ENCODE data around the gene KCNH5. TPM values are rescaled to one million over a fixed set of nuclear protein-coding genes. Genes with fewer than 3 reads are reported as not detected.

The KCNH5 gene
- polyA plus RNA-seq, 1 donor (not counting 4 experiments of a cell fraction or from before 2014, with no cell fraction given): 0.04 TPM

- FAIRE-seq: no peak
These were observed 348.8 kb downstream of the KCNH5 start for GRCh38 chr14:62696331-62696924.

GRCh38 chr14:62694075-62694474 lies 351.2 kb downstream of the KCNH5 start:
- H3K9ac ChIP-seq (ENCODE audit: control insufficient read depth, extremely low read depth, insufficient read depth, low read length): no peak overlapping the region
- no peak overlapping the region for H3K4me3 ChIP-seq (ENCODE audit: control insufficient read depth in 2 of 3, extremely low read depth in 1 of 3, insufficient read depth in 2 of 3, low read depth in 1 of 3, low read length in 3 of 3)
- H3K4me2 ChIP-seq (ENCODE audit: control insufficient read depth, extremely low read depth, insufficient read depth, low read depth, low read length): no peak overlapping the region
- FAIRE-seq: peak; percentile 83
- peak; percentile 61 for DNase-seq (ENCODE audit: low read depth, low spot score)
- H4K20me1 ChIP-seq (ENCODE audit: control insufficient read depth, extremely low read depth, insufficient read depth, low read length): no peaks in the 10 kb centered on the region
- no peaks in the 10 kb centered on the region for H3K27me3 ChIP-seq (ENCODE audit: control insufficient read depth, extremely low read depth, insufficient read depth, low read length)
- no peaks in the 10 kb centered on the region for H3K36me3 ChIP-seq (ENCODE audit: control insufficient read depth in 2 of 2, extremely low read depth in 1 of 2, insufficient read depth in 2 of 2, low read length in 2 of 2)
- no peaks in the 10 kb centered on the region for H3K79me2 ChIP-seq (ENCODE audit: control insufficient read depth, insufficient read depth, low read length)
- H3K9me3 ChIP-seq (ENCODE audit: control insufficient read depth, low read depth, low read length): no peaks in the 10 kb centered on the region
- no peaks in the 10 kb centered on the region for H3K9me1 ChIP-seq (ENCODE audit: control insufficient read depth, extremely low read depth, insufficient read depth, low read length)
- TF ChIP-seq CTCF (optimal IDR thresholded peaks at IDR 0.05 in 1 of 3, IDR thresholded peaks at IDR 0.05 in 1 of 3, conservative IDR thresholded peaks at IDR 0.05 in 1 of 3; ENCODE audit: extremely low read depth in 1 of 3, insufficient read depth in 2 of 3, low read length in 3 of 3): no peak
- no peak for TF ChIP-seq EZH2 (IDR thresholded peaks at IDR 0.05; ENCODE audit: low read length)
- H3K27ac ChIP-seq (ENCODE audit: control insufficient read depth, insufficient read depth, low read length): peak overlapping the region; percentile 57
- H3K4me1 ChIP-seq (ENCODE audit: control insufficient read depth, extremely low read depth, insufficient read depth, low read length): peaks cover 28% of the 10 kb centered on the region
- dilution Hi-C loops (cut with MboI; ENCODE audit: extremely low pct_ligation_motif_present, low sequenced_read_pairs): no loop called here
- H2AFZ ChIP-seq (ENCODE audit: control insufficient read depth, low read length): peak overlapping the region; percentile 75

More at GRCh38 chr14:62696331-62696924, 348.8 kb downstream of the KCNH5 start:
- no peak for TF ChIP-seq CTCF (optimal IDR thresholded peaks at IDR 0.05 in 1 of 3, IDR thresholded peaks at IDR 0.05 in 1 of 3, conservative IDR thresholded peaks at IDR 0.05 in 1 of 3; ENCODE audit: extremely low read depth in 1 of 3, insufficient read depth in 2 of 3, low read length in 3 of 3)
- TF ChIP-seq EZH2 (IDR thresholded peaks at IDR 0.05; ENCODE audit: low read length): no peak
- H3K9me3 ChIP-seq (ENCODE audit: control insufficient read depth, low read depth, low read length): no peaks in the 10 kb centered on the region
- H3K4me2 ChIP-seq (ENCODE audit: control insufficient read depth, extremely low read depth, insufficient read depth, low read depth, low read length): no peak overlapping the region
- H3K4me1 ChIP-seq (ENCODE audit: control insufficient read depth, extremely low read depth, insufficient read depth, low read length): peaks cover 22% of the 10 kb centered on the region
- no peak overlapping the region for H3K9ac ChIP-seq (ENCODE audit: control insufficient read depth, extremely low read depth, insufficient read depth, low read length)
- dilution Hi-C loops (cut with MboI; ENCODE audit: extremely low pct_ligation_motif_present, low sequenced_read_pairs): no loop called here
- H3K4me3 ChIP-seq (ENCODE audit: control insufficient read depth in 2 of 3, extremely low read depth in 1 of 3, insufficient read depth in 2 of 3, low read depth in 1 of 3, low read length in 3 of 3): no peak overlapping the region
- H3K9me1 ChIP-seq (ENCODE audit: control insufficient read depth, extremely low read depth, insufficient read depth, low read length): no peaks in the 10 kb centered on the region
- DNase-seq (ENCODE audit: low read depth, low spot score): no peak
- no peak overlapping the region for H3K27ac ChIP-seq (ENCODE audit: control insufficient read depth, insufficient read depth, low read length)
- H2AFZ ChIP-seq (ENCODE audit: control insufficient read depth, low read length): no peak overlapping the region
- H3K79me2 ChIP-seq (ENCODE audit: control insufficient read depth, insufficient read depth, low read length): no peaks in the 10 kb centered on the region
- no peaks in the 10 kb centered on the region for H3K36me3 ChIP-seq (ENCODE audit: control insufficient read depth in 2 of 2, extremely low read depth in 1 of 2, insufficient read depth in 2 of 2, low read length in 2 of 2)
- no peaks in the 10 kb centered on the region for H3K27me3 ChIP-seq (ENCODE audit: control insufficient read depth, extremely low read depth, insufficient read depth, low read length)
- no peaks in the 10 kb centered on the region for H4K20me1 ChIP-seq (ENCODE audit: control insufficient read depth, extremely low read depth, insufficient read depth, low read length)

Data from keratinocyte (primary cell).